Measurements from ENCODE around the gene SPIN3. TPM values are rescaled to one million over a fixed set of nuclear protein-coding genes. Genes with fewer than 3 reads are reported as not detected.

Gene SPIN3
- total RNA-seq, 1 donor from 2014 or later: 9.3 TPM

- peaks cover 6% of the 10 kb centered on the region for H3K9me3 Mint-ChIP-seq (ENCODE audit: low read depth)
- H3K4me1 Mint-ChIP-seq (ENCODE audit: low read depth): no peaks in the 10 kb centered on the region
- peaks cover 15% of the 10 kb centered on the region for H3K36me3 Mint-ChIP-seq (ENCODE audit: low read depth)
- TF ChIP-seq CTCF (IDR thresholded peaks at IDR 0.05): no peak
- no peak overlapping the region for H3K4me3 Mint-ChIP-seq (ENCODE audit: unreplicated experiment)
- no peaks in the 10 kb centered on the region for H3K27me3 Mint-ChIP-seq (ENCODE audit: low read depth)
- no peak for DNase-seq (ENCODE audit: low spot score)
- no peak overlapping the region for H3K27ac Mint-ChIP-seq (ENCODE audit: unreplicated experiment)
These were observed 9.2 kb downstream of the SPIN3 start for GRCh38 chrX:56986138-56986537.

DNA sequence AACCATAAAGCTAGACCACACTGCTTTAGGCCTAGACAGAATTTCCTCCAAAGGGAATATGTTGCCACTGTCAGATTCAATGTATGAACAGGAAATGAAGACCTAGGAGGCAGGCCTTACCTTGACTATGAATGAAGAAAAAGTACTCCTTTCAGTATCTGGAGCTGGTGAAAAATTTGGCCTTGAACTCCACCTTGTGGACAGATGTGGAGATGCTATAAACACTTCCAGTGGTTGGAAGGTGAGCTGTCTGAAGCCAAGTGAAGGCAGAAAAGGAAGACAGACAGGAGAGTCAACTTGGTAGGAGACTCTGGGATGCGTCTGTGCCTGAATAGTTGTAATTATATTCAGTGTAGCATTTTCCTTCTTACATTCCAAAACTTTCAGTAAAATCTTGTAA is 17.2 kb downstream of the SPIN3 start:
- Mint-ChIP-seq H3K4me1 (ENCODE audit: low read depth) (no peaks in the 10 kb centered on the region), H3K27ac (ENCODE audit: unreplicated experiment) (no peak overlapping the region), H3K27me3 (ENCODE audit: low read depth) (no peaks in the 10 kb centered on the region), H3K4me3 (ENCODE audit: unreplicated experiment) (no peak overlapping the region), H3K36me3 (ENCODE audit: low read depth) (peaks cover 3% of the 10 kb centered on the region), H3K9me3 (ENCODE audit: low read depth) (no peaks in the 10 kb centered on the region)
- TF ChIP-seq CTCF (IDR thresholded peaks at IDR 0.05): peak; percentile 80
- no peak for DNase-seq (ENCODE audit: low spot score)

DNA sequence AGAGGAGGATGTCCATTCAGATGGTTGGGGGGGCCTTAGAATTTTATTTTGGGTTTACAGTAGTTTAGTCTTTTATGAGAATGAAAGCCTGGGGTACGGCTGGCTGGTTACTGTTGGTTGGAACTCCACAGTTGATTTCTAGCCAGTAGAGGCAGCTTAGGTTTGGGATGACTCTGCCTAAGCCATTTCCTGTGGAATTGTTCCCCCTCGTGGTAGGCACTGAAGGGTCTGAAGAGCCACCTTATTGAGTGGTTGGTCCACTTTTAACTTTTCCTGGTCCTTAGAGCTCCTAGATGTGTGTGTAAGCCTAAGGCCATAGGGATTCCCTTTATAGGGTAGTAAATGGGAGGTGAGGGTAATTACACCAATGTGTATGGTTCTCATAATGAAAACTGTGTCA is 19.7 kb downstream of the SPIN3 start:
- Mint-ChIP-seq H3K27me3 (ENCODE audit: low read depth) (no peaks in the 10 kb centered on the region), H3K27ac (ENCODE audit: unreplicated experiment) (no peak overlapping the region)
- TF ChIP-seq CTCF (IDR thresholded peaks at IDR 0.05): no peak

DNA sequence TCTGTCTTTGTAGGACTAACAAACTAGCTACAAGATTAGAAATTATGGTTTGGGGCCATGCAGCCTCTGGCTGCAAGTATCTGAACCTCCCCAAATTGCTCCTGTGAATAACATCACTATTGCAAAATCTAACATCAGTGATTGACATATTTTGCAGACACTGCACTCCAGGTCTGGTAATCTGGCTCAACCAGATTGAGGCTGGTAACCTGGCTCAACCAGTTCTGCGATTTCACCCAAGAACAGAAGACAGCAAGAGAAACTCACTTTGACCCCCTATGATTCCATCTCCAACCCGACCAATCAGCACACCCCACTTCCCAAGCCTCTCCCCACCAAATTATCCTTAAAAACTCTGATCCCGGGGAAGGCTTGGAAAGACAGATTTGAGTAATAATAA is 20.9 kb downstream of the SPIN3 start:
- Mint-ChIP-seq H3K4me3 (ENCODE audit: unreplicated experiment) (no peak overlapping the region), H3K4me1 (ENCODE audit: low read depth) (no peaks in the 10 kb centered on the region), H3K36me3 (ENCODE audit: low read depth) (peaks cover 3% of the 10 kb centered on the region), H3K27ac (ENCODE audit: unreplicated experiment) (no peak overlapping the region), H3K9me3 (ENCODE audit: low read depth) (no peaks in the 10 kb centered on the region), H3K27me3 (ENCODE audit: low read depth) (no peaks in the 10 kb centered on the region)
- TF ChIP-seq CTCF (IDR thresholded peaks at IDR 0.05): no peak
- no peak for DNase-seq (ENCODE audit: low spot score)

More for the DNA sequence above, 19.7 kb downstream of the SPIN3 start:
- Mint-ChIP-seq H3K9me3 (ENCODE audit: low read depth) (no peaks in the 10 kb centered on the region), H3K4me1 (ENCODE audit: low read depth) (no peaks in the 10 kb centered on the region), H3K4me3 (ENCODE audit: unreplicated experiment) (no peak overlapping the region), H3K36me3 (ENCODE audit: low read depth) (peaks cover 3% of the 10 kb centered on the region)
- no peak for DNase-seq (ENCODE audit: low spot score)

DNA sequence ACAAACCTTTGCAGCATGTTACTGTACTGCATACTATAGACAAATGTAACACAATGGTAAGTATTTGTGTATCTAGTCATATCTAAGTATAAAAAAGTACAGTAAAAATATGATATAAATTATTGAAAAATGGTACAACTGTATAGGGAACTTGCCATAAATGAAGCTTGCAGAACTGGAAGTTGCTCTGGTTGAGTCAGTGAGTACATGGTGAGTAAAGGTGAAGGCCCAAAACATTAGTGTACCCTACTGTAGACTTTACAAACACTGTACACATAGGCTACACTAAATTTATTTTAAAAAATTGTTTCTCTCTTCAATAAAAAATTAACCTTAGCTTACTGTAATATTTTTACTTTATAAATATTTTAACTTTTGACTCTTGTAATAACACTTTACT is 25.8 kb downstream of the SPIN3 start:
- no peaks in the 10 kb centered on the region for H3K4me1 Mint-ChIP-seq (ENCODE audit: low read depth)
- no peak for TF ChIP-seq CTCF (IDR thresholded peaks at IDR 0.05)
- no peak overlapping the region for H3K27ac Mint-ChIP-seq (ENCODE audit: unreplicated experiment)
- no peak overlapping the region for H3K4me3 Mint-ChIP-seq (ENCODE audit: unreplicated experiment)
- H3K27me3 Mint-ChIP-seq (ENCODE audit: low read depth): no peaks in the 10 kb centered on the region
- DNase-seq (ENCODE audit: low spot score): no peak
- H3K9me3 Mint-ChIP-seq (ENCODE audit: low read depth): peaks cover 8% of the 10 kb centered on the region
- peaks cover 1% of the 10 kb centered on the region for H3K36me3 Mint-ChIP-seq (ENCODE audit: low read depth)
